HG02943 (cell line): ENCODE measurements around the gene KLK15.
"Not testable (repeated sequence)": the region's sequence is repeated elsewhere in the genome, so short reads cannot be mapped to it uniquely, and the experiment has no call there.

Experiments used
- ATAC-seq: cut with Tn5 transposase; IDR thresholded peaks from one replicate; pipeline ENCODE4 v1.9.1; 2021; ENCODE audit warnings: mild to moderate bottlenecking, low read depth, moderate library complexity; ENCODE audit not compliant: unreplicated experiment

KLK15 gene

DNA sequence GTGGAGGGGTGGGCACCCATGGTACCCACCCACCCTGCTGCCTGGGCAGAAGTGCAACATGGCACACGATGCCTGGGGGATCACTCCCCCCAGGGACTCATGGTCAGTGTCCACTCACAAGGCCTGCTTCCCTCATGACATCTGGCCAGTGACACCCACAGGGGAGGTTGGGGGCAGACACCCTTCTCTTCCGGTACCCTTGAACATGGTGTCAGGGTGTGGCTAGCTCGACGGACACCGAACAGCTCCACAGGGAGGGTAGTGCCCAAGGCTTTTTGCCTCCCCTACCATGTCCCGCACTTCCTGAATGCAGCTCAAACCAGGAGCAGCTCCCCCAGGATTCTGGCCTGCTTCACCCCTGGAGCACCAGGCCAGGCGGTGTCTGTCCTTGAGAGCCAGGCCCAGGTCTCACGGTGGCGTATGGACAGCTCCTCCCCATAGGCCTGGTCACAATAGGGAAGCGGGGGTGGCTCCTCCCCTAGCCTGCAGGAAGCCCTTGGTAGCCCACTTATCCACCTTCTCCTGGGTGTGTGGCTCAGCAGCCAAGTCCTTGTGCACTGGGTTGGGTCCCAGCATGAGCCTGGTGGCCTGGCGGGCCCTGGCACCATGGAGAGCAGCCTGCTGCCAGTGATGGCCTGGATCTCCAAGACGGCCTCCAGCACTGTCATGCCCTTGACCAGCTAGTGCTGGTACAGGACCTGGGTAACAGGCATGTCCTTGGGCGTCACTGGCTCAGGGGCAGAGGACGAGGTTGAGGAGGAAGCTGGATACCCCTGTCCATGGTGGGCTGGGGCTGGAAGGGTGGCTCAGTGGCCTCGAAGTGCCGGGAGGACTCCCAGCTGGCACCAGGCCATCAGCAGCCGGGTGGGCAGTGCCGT lies 35.4 kb downstream of the KLK15 start:
- no peak for ATAC-seq

DNA sequence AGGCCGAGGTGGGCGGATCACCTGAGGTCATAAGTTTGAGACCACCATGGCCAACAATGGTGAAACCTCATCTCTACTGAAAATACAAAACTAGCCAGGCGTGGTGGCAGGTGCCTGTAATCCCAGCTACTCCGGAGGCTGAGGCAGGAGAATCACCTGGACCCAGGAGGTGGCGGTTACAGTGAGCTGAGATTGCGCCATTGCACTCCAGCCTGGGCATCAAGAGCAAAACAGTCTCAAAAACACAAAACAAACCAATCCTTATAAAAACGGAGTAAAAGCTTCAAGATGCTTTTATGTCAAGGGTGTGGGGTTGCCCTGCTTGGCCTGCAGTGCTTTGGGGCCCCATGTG lies 36.0 kb downstream of the KLK15 start:
- ATAC-seq, result no peak

DNA sequence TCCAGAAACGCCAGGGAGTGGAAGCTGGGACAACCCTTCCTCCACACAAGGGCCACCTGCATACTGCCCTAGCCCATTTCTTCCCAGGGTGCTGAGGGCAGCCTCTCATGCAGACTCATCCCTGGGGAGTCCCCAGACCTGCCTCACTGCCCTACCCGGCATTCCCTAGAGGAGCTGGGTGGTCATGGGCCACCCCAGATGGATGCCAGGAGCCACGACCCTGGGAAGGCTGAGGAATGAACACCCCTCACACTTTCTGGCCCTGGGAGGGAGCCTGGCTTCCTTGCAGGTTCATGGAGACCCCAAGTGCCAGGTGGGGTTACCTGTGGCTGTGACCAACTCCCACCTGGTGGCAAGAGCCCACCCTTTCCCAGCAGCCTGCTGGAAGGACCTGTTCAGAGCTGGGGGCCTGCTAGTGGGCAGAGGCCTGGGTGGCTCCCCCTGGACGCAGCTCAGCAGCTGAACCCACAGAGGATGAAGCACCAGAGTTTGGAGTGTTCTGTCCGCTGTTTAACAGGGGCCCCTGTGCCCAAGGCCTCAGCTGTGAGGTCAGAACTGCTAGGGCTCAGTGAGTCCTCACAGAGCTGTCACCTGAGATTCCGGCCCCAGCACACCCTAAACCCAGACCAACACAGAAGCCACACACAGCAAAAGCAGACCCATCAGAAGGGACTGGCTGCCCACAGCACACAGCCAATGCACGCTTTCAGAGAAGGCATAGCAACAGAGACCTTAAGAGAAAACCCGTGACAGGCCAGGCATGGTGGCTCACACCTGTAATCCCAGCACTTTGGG lies 36.5 kb downstream of the KLK15 start:
- ATAC-seq, result no peak

DNA sequence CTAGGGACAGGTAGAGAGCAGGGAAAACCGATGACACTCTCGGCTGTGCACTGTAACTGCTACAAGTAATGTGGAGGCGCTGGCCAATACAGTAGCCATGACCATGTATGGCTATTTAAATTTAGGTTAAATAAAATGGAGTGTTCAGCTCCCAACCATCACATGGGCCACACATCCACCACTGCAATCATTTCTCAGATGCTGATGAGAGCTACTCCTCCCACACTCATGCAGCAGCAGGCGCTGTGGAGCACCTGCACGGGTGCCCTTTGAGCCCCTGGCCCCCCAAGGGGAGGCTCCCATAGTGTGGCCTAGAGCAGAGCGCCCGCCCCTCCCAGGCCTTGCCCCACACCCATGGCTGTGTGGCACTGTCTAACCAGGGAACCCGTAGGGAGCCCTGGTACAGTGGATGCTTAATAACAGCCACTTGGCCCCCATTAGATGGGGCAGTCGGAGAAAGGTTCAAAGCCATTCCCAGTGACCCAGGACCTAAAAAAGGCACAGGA lies 37.2 kb downstream of the KLK15 start:
- ATAC-seq, result no peak

DNA sequence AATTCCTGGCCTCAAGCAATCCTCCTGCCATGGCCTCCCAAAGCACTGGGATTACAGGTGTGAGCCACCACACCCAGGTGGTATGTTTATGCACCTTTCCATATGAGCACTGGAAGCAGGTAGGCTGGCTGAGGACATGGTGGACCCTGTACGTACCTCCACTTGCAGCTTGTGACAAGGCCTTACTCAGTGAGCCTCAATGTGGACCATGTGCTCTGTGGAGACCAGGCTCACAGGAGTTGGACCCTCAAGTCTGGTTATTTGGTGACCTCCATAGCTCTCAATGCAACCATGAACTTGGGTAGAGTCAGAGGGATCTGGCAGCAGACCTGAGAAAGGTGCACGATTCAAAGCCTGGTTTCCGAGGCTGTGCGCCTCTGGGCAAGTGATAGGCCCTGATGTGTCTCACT lies 37.7 kb downstream of the KLK15 start:
- no peak for ATAC-seq

DNA sequence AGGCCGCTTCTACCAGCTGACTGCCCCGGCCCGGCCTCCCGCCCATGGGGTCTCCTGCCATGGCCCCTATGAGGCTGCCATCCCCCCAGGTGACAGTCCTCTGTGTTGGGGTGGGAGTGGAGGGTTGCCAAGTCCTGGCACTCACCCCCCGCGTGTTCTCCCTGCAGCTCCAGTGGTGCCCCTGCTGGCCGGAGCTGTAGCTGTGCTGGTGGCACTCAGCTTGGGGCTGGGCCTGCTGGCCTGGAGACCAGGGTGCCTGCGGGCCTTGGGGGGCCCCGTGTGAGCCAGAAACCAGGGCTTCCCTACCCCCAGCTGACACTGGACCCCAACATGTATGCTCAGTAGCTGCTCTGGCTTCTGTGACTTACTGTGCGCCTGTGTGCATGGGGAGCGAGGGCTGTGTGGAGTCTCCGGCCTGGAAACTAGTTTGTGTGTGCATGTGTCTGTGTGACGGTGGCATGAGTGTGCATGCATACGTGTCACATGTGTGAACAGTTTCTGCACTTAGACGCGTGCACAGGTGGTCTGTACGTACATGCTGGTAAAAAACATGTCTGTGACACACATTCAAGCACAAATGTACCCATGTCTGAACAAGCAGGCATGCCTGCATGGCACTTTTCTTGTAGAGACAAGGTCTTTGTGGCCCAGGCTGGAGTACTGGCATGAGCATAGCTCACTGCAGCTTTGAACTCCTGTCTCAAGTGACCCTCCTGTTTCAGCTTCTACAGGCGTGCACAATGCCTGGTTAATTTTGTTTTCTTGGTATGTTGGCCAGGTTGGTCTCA lies 38.3 kb downstream of the KLK15 start:
- ATAC-seq, result no peak

DNA sequence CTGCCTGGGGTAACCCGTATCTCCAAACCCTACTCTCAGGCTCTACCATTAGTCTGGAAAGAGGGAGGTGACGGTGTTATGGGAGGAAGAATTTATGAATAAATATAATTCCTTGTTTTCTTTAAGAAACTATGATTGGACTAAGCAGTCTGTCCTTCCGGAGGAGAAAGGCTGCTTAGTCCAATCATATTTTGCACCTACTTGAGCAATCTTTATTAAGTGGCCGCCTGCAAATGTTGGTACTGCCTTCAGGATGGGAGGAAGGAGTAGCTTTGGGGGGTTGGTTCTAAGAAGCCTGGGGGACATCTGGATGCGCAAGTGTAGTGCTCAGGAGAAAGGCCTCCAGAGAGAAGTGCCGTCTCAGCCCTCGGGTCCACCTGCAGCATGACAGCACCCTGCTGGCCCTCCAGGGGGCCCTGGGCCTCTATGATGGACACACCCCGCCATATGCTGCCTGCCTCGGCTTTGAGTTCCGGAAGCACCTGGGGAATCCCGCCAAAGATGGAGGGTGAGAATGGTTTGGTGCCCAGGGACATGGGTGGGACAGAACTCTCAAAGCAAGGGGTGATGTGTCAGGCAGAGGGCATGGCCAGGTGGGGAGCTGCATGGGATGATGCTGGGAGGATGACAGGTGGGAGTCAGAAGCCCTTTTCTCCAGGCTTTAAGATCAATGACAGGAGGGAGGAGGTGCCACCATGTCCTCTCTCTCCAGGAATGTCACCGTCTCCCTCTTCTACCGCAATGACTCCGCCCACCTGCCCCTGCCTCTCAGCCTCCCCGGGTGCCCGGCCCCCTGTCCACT lies 39.1 kb downstream of the KLK15 start:
- no peak for ATAC-seq

DNA sequence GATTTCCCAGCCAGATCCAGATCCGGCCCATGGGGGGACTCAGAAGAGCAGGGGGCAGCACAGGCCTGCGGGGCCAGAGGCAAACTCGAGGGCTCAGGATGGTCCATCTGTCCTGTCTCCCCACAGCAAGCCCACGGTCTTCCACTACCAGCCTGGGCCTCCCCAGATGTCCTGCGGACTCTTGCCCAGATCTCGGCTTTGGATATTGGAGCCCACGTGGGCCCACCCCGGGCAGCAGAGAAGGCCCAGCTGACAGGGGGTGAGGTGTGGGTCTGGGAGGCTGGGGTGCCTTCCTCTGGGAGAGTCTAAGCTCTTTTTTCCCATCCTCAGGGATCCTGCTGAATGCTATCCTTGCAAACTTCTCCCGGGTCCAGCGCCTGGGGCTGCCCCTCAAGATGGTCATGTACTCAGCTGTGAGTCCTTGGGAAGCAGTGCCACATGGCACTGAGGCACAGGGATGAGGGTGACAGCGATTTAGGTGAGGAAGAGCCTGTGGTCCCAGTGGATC lies 39.8 kb downstream of the KLK15 start:
- no peak for ATAC-seq

DNA sequence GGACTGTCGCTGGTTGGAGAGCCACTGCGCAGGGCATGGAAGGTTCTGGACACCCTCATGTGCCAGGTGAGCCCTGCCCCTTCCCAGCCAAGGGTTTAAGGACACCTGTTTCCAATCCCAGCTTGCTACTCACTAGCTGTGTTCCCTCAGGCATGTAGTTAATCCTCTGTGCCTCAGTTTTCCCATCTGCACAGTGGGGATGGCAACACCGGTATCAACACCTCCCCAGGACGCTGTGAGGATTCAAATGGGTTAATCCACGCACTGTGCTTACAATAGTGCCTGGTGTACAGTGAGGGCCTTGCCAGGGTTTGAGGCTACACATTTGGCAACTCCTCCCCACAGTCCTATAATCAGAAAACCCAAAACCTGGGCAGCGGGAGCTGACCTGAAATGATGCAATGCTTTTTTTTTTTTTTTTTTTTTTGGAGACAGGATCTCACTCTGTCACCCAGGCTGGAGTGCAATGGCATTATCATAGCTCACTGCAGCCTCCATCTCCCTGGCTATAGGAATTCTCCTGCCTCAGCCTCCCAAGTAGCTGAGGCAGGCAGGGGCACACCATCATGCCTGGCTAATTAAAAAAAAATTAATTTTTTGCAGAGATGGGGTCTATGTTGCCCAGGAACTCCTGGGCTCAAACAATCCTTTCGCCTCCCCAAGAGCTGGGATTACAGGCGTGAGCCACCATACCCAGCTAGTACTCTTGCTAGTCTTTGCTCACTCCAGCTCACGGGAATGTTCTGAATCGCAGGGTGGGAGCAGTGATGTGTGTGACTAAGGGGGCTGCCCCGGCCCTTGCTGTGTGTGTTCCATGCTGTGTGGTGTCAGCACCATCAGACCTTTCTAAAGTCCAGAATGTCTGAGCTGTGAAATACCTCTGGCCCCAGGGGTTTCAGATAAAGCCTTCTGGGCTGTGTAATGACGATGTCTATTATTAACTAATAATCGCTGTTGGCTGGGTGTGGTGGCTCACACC lies 40.8 kb downstream of the KLK15 start:
- ATAC-seq, result no peak

DNA sequence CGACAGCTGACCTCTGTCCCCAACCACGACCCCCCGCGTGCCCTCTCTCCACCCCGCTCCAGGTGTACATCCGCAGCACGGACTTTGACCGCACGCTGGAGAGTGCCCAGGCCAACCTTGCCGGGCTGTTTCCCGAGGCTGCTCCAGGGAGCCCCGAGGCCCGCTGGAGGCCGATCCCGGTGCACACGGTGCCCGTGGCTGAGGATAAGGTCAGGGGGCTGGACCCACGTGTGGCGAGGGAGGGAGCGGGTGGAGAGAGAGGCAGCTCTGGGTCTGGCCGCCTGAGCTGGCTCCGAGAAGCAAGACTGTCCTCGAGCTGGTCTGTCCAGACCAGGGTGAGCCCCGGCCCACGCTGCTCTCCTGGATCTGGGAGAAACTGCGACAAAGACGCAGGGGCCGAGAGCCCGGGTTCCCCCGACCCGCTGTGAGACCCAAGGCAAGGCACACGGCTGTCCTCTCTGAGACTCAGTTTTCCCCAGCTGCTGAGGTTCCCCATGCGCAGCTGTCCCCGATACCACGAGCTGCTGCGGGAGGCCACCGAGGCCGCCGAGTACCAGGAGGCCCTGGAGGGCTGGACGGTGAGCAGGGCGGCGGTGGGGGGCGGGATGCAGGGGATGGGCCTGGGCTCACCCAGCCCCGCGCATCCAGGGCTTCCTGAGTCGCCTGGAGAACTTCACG lies 41.6 kb downstream of the KLK15 start:
- ATAC-seq, result no peak

DNA sequence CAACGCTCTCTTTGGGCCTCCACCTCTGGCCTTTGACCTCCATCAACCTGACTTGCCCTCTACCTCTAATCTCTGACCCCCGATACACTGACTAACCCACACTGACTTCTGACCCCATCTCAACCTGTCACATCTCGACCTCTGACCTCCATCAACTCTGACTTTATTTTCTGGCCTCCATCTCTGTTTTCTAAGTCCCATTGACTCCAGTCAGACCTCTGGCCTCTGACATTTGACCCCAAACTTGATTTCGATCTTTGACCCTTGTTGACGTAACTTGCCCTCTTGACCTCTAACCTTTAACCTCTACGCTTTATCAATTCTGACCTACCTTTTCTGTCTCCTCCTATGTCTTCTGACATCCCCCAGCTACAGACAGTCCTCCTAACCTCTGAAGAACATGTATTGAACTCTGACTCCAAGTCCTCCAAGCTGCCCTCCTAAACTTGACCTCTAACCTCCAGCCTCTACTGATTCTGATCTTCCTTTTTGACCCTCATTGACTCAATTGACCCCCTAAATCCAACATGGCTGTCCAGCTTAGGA lies 42.4 kb downstream of the KLK15 start:
- ATAC-seq, result no peak

DNA sequence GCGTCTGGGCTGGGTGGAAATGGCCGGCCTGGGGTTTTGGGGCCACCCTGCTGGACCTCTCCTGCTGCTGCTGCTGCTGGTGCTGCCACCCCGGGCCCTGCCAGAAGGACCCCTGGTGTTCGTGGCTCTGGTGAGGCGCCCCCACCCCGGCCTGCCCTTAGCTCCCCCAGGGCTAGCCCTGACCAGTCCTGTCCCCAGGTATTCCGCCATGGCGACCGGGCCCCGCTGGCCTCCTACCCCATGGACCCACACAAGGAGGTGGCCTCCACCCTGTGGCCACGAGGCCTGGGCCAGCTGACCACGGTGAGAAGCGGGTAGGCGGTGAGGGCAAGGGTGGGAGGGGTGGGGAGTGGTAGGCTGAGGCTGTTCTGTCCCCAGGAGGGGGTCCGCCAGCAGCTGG lies 43.0 kb downstream of the KLK15 start, which contains the start of gene ACP4:
Gene ACP4 (plus strand): TSS at position 20 of the 400 bp plus-strand sequence. CDS start 0 bp downstream, at position 20.
- no peak for ATAC-seq

DNA sequence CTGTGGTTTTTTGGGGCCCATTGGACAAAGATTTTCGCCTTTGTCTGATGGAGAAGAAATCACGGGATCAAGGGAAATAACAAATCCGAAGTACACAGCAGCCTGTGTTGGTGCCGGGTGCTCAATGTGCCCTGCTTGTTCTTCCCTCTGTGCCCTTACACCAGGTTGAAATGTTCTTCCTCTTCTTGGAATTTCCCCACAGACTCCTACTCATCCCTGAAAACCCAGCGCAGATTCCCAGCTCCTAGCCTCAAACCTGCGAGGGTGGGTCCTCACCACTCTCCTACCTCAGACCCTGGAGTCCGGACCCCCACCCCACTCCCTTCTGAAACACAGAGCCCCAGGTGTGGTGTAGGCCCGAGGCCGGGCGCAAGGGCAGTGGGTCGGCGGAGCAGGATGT lies 48.0 kb downstream of the KLK15 start:
- ATAC-seq, result no peak

DNA sequence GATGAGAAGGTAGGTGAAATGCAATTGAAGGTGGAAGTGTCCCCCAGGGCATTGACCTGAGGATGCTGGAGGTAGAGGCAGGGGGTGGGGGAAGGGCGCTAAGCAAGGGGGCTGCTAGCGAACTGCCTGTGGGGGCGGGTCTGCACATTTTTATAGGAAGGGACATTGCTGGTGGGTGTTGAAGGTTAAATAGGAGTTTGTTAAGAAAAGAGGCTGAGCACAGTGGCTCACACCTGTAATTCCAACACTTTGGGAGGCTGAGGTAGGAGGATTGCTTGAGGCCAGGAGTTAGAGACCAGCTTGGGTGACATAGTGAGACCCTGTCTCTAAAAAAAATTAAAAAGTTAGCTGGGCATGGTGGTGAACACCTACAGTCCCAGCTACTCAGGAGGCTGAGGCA lies 48.7 kb downstream of the KLK15 start:
- no peak for ATAC-seq

DNA sequence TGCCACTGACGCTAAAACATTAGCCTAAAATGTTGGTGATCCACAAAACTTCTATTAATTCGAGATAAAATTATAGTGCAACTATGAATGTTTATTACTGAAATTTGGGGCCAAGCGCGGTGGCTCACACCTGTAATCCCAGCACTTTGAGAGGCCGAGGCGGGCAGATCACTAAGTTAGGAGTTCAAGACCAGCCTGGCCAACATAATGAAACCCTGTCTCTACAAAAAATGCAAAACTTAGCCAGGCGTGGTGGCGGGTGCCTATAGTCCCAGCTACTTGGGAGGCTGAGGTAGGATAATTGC lies 49.6 kb downstream of the KLK15 start:
- ATAC-seq, result not testable (repeated sequence)

DNA sequence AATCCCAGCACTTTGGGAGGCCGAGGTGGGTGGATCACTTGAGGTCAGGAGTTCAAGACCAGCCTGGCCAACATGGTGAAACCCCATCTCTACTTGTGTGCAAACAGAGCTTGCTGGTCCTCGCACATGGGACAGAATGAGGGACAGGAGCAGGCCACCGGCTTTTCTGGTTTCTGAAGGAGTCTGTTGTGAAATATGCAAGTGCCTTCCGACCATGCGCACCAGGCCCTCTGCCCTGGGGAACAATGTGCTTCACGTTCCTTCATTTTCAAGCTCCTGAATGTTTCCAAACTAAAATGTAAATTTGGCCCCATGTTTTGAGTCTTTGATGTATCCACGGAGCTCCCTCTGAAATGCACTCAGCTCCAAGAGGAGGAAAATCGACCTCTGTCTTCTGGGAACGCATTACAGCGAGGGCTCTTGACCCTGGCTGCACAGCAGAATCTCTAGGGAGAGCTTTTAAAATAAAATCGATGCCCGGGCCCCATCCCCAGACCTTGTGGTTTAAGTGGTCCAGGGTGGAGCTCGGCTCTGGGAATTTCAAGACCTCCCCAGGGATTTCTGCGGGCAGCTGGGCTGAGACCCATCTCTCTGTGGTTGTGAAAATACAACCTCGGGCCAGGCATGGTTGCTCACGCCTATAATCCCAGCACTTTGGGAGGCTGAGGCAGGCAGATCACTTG lies 52.5 kb downstream of the KLK15 start:
- ATAC-seq, result no peak
